ENCODE results near the gene ASIC5. TPM values are rescaled to one million over a fixed set of nuclear protein-coding genes. Genes with fewer than 3 reads are reported as not detected.

Gene ASIC5
- total RNA-seq, 1 experiment from 2014 or later, result not detected

GRCh38 chr4:155877971-155878370 is 11.9 kb upstream of the ASIC5 start:
- H3K79me2 ChIP-seq (ENCODE audit: insufficient read depth, low read length), result no peaks in the 10 kb centered on the region
- H3K18ac ChIP-seq (ENCODE audit: insufficient read length, low read depth, low read length), result no peak overlapping the region
- peaks cover 15 to 17% of the 10 kb centered on the region in 2 experiments for H3K9me3 Mint-ChIP-seq
- no peak overlapping the region for H2AFZ ChIP-seq (ENCODE audit: low read length)
- H3K23ac ChIP-seq (ENCODE audit: insufficient read length, low read depth, low read length), result no peak overlapping the region
- no CpG with 5 or more reads among the region's 4 CpGs for WGBS (ENCODE audit: extremely low coverage, insufficient read length, low lambda C conversion rate)
- H3K4ac ChIP-seq (ENCODE audit: low read depth, low read length), result no peak overlapping the region
- H3K4me2 ChIP-seq (ENCODE audit: insufficient read depth, insufficient read length, low read length), result no peak overlapping the region
- H3K9ac ChIP-seq (ENCODE audit: extremely low read depth, insufficient read length, low read length), result no peak overlapping the region
- H4K5ac ChIP-seq (ENCODE audit: insufficient read length, low read depth, low read length), result no peak overlapping the region
- no peak overlapping the region for H2BK12ac ChIP-seq (ENCODE audit: insufficient read length, low read depth, low read length)
- no peaks in the 10 kb centered on the region; the same call in 1 of the 2 replicates for H3K4me1 ChIP-seq (ENCODE audit: insufficient read depth, low read length)
- no peak overlapping the region for H3K14ac ChIP-seq (ENCODE audit: insufficient read depth, low read length)
- H2BK5ac ChIP-seq (ENCODE audit: insufficient read length, low read length), result no peak overlapping the region
- H3K9me3 ChIP-seq (ENCODE audit: control insufficient read depth, low read depth, low read length), result no peaks in the 10 kb centered on the region
- no peak overlapping the region for H2BK20ac ChIP-seq (ENCODE audit: low read depth, low read length, poor library complexity, severe bottlenecking)
- no peak overlapping the region for H3K56ac ChIP-seq (ENCODE audit: insufficient read length, low read depth, low read length)
- peaks cover 9 to 18% of the 10 kb centered on the region in 2 experiments for H3K4me1 Mint-ChIP-seq
- no peaks in the 10 kb centered on the region for H3K27me3 Mint-ChIP-seq (ENCODE audit: low read depth)
- no peak overlapping the region for H3T11ph ChIP-seq (ENCODE audit: low read length)
- no peaks in the 10 kb centered on the region for H3K79me1 ChIP-seq (ENCODE audit: insufficient read depth, low read depth, low read length, poor library complexity, severe bottlenecking)
- no peaks in the 10 kb centered on the region for H3K27me3 ChIP-seq (ENCODE audit: insufficient read depth, low read length)
- no peak overlapping the region for H2BK120ac ChIP-seq (ENCODE audit: low read depth, low read length, poor library complexity, severe bottlenecking)
- no peak overlapping the region for H4K91ac ChIP-seq (ENCODE audit: insufficient read length, low read depth, low read length)
- H2AK5ac ChIP-seq (ENCODE audit: insufficient read length, low read length), result no peak overlapping the region
- H3K27ac Mint-ChIP-seq, result no peak overlapping the region
- no peak for DNase-seq
- no peak for TF ChIP-seq CTCF (conservative IDR thresholded peaks at IDR 0.05)
- no peaks in the 10 kb centered on the region for H4K20me1 ChIP-seq (ENCODE audit: control insufficient read depth, insufficient read depth, insufficient read length)
- peaks cover 6 to 20% (median 9%) of the 10 kb centered on the region in 3 experiments; a peak in 6 of 7 replicates for H3K36me3 Mint-ChIP-seq (ENCODE audit: insufficient read depth in 1 of 3, low read depth in 3 of 3)
- H3K27ac ChIP-seq (ENCODE audit: insufficient read length, low read depth, low read length), result no peak overlapping the region
- H4K8ac ChIP-seq (replicated peaks; ENCODE audit: insufficient read length, low read depth, low read length), result no peak overlapping the region
- H3K4me3 Mint-ChIP-seq, result no peak overlapping the region; a peak in 1 of 5 replicates
- H3K23me2 ChIP-seq (ENCODE audit: insufficient read length, low read depth, low read length, poor library complexity, severe bottlenecking), result peaks cover 2% of the 10 kb centered on the region
- no peak overlapping the region for H2BK15ac ChIP-seq (ENCODE audit: low read depth, low read length)
